BLaER1 (cell line): ENCODE results near the gene FRMD6.
"Not testable (repeated sequence)": the region's sequence is repeated elsewhere in the genome, so short reads cannot be mapped to it uniquely, and the experiment has no call there.

Experiments
- H3K27ac ChIP-seq: shearing (Covaris generic); formaldehyde crosslinking; 2 replicates; pipeline ENCODE4 v1.8.1; 2022
- H3K27me3 ChIP-seq: shearing (Covaris generic); formaldehyde crosslinking; 2 replicates; pipeline ENCODE4 v1.8.1; 2022
- H3K36me3 ChIP-seq: shearing (Covaris generic); formaldehyde crosslinking; 2 replicates; pipeline ENCODE4 v1.8.1; 2022
- H3K4me1 ChIP-seq: shearing (Covaris generic); formaldehyde crosslinking; 2 replicates; pipeline ENCODE4 v1.8.1; 2022
- H3K4me2 ChIP-seq: shearing (Covaris generic); formaldehyde crosslinking; 2 replicates; pipeline ENCODE4 v1.8.1; 2022
- H3K4me3 ChIP-seq: shearing (Covaris generic); formaldehyde crosslinking; 2 replicates; pipeline ENCODE4 v1.8.1; 2022
- H3K9ac ChIP-seq: shearing (Covaris generic); formaldehyde crosslinking; 2 replicates; pipeline ENCODE4 v1.8.1; 2022
- H3K9me3 ChIP-seq: shearing (Covaris generic); formaldehyde crosslinking; 2 replicates; pipeline ENCODE4 v1.8.1; 2022
- H4K20me1 ChIP-seq: shearing (Covaris generic); formaldehyde crosslinking; 2 replicates; pipeline ENCODE4 v1.8.1; 2022
- Cebpa-rat ChIP-seq: shearing (Covaris generic); IDR thresholded peaks from 2 replicates; pipeline ENCODE4 v1.8.1; 2022

FRMD6 gene

GRCh38 chr14:51759950-51760349 lies 108.2 kb downstream of the FRMD6 start:
- H3K27me3 ChIP-seq = no peaks in the 10 kb centered on the region
- H3K9me3 ChIP-seq = peaks cover 6% of the 10 kb centered on the region; the same call in 1 of the 2 replicates
- H3K27ac ChIP-seq = no peak overlapping the region
- H3K4me2 ChIP-seq = no peak overlapping the region
- H3K4me3 ChIP-seq = no peak overlapping the region
- no peak overlapping the region for H3K9ac ChIP-seq
- no peak for TF ChIP-seq Cebpa-rat
- H3K4me1 ChIP-seq = no peaks in the 10 kb centered on the region
- H4K20me1 ChIP-seq = no peaks in the 10 kb centered on the region
- H3K36me3 ChIP-seq = no peaks in the 10 kb centered on the region

GRCh38 chr14:51765726-51766125 lies 114.0 kb downstream of the FRMD6 start:
- not testable (repeated sequence) for H3K9ac ChIP-seq, H3K36me3 ChIP-seq, H3K4me1 ChIP-seq, H3K9me3 ChIP-seq, H3K27me3 ChIP-seq, H4K20me1 ChIP-seq, H3K27ac ChIP-seq, H3K4me2 ChIP-seq, H3K4me3 ChIP-seq

DNA sequence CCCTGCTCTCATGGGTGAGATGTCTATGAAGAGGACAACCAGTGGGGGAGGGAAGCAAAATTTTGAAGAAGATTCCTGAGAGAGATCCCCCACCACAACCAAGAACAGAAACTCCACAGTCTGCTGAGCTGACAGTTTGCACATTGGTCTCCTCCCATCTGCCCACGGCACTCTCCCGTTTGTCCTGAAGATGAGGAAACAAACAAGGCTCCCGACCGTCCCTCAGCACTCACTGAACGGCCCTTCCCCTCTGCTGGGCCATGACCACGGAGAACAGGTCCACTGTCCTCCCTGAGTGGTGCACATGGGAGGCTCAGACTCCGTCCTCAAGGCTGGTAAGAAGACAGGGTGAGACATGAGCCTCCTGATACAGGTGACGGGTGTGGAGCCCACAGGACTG lies 114.9 kb downstream of the FRMD6 start:
- not testable (repeated sequence) for H3K27ac ChIP-seq, H3K9ac ChIP-seq, H3K4me1 ChIP-seq, H3K36me3 ChIP-seq, H3K4me3 ChIP-seq, H3K9me3 ChIP-seq, H3K27me3 ChIP-seq, H3K4me2 ChIP-seq, H4K20me1 ChIP-seq

DNA sequence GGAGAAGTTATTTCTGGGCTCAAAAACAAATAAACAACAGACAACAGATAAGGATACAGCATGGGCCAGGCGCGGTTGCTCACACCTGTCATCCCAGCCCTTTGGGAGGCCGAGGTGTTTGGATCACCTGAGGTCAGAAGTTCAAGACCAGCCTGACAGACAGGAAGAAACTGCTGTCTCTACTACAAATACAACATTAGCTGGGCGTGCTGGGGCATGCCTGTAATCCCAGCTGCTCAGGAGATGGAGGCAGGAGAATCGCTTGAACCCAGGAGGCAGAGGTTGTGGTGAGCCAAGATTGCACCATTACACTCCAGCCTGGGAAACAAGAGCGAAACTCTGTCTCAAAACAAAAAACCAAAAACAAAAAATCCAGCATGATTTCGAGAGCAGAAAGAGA lies 117.6 kb downstream of the FRMD6 start:
- not testable (repeated sequence) for H3K4me3 ChIP-seq, H3K4me1 ChIP-seq, H3K27ac ChIP-seq, H3K4me2 ChIP-seq, H3K36me3 ChIP-seq, H4K20me1 ChIP-seq, H3K9me3 ChIP-seq, H3K27me3 ChIP-seq, H3K9ac ChIP-seq

GRCh38 chr14:51774209-51774608 lies 122.5 kb downstream of the FRMD6 start:
- H3K9me3 ChIP-seq = no peaks in the 10 kb centered on the region
- no peak overlapping the region for H3K4me2 ChIP-seq

GRCh38 chr14:51776102-51776894 lies 124.6 kb downstream of the FRMD6 start:
- no peaks in the 10 kb centered on the region for H3K27me3 ChIP-seq
- H3K27ac ChIP-seq = no peak overlapping the region
- H3K4me2 ChIP-seq = no peak overlapping the region
- no peaks in the 10 kb centered on the region for H4K20me1 ChIP-seq
- H3K4me1 ChIP-seq = no peaks in the 10 kb centered on the region
- TF ChIP-seq Cebpa-rat = no peak
- no peaks in the 10 kb centered on the region for H3K9me3 ChIP-seq
- H3K9ac ChIP-seq = no peak overlapping the region
- H3K4me3 ChIP-seq = no peak overlapping the region
- no peaks in the 10 kb centered on the region for H3K36me3 ChIP-seq

More at GRCh38 chr14:51774209-51774608, 122.5 kb downstream of the FRMD6 start:
- Histone ChIP-seq H3K9ac (no peak overlapping the region), H3K4me1 (no peaks in the 10 kb centered on the region), H4K20me1 (no peaks in the 10 kb centered on the region), H3K27ac (no peak overlapping the region), H3K27me3 (no peaks in the 10 kb centered on the region), H3K4me3 (no peak overlapping the region), H3K36me3 (no peaks in the 10 kb centered on the region)
- TF ChIP-seq Cebpa-rat = no peak

DNA sequence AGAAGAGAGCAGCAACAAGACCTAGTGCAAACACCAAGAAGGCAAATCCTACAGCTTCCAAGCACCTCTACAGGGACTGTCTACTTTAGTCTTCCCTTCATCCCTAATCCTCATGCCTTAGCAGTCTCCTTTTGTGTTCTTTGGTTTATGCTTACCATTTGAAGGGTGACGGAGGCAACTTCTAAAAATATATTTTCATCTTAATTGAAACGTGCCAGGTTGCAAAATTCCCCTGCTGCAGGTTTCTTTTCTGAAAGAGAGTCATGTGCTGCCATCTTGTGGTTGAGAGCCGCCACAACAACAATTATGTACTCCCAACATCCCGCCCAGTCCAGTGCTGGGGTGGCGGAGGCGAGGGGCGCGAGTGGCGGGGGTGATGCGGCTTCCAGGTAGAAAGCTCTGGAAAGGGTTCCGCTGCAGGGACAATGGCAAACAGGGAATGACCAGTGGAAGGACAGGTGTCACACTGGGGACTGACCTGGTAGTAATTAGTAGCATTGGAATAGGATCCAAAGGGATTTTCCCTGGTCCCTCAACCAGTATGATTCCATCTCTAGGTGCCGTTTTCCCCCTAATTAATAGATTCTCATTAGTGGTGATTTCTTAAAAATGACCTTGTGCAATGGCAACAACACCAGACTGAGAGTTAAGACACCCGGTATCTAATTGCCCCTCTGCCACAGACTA lies 128.4 kb downstream of the FRMD6 start:
- Histone ChIP-seq H3K4me3 (no peak overlapping the region), H3K4me2 (peak overlapping the region; percentile 13; the same call in 1 of the 2 replicates), H3K27me3 (no peaks in the 10 kb centered on the region), H3K36me3 (no peaks in the 10 kb centered on the region), H3K4me1 (no peaks in the 10 kb centered on the region), H4K20me1 (no peaks in the 10 kb centered on the region), H3K27ac (no peak overlapping the region), H3K9ac (no peak overlapping the region), H3K9me3 (no peaks in the 10 kb centered on the region; the same call in 1 of the 2 replicates)
- no peak for TF ChIP-seq Cebpa-rat
